ENCODE data around the gene LEFTY1. TPM values are rescaled to one million over a fixed set of nuclear protein-coding genes. Genes with fewer than 3 reads are reported as not detected.

LEFTY1 gene
- total and polyA plus RNA-seq, 2 of the 13 experiments (the other 11 are each of a cell fraction or from before 2014, with no cell fraction given), result 0.29 to 0.79 TPM

DNA sequence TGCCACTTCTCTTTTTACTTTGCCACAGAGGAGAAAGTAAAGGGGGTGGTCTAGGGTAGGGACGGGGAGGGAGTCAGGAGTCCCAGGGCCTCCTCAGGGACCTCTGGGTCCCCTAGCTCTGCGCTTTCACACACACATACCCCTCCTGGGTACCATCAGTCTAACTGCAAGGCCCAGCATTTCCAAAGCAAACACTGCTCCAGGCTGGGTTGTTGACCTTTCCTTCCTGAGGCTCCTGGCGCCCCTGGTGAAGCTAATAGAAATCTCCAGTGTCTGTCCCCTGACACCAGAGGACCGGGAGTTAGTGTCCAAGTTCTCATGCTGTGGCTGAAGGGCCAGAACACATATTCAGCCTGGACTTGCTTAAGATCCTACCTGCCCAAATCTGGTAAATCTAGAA is 10.7 kb downstream of the LEFTY1 start (continued):
- no peak for TF ChIP-seq MATR3 (CRISPR knock-in tag; IDR thresholded peaks at IDR 0.05)
- no peak for TF ChIP-seq LCORL (IDR thresholded peaks at IDR 0.05)
- no peak for TF ChIP-seq LCORL (CRISPR knock-in tag; IDR thresholded peaks at IDR 0.05)
- 0 out of 2 replicates have a peak, but pooled peaks have one; percentile 28 for TF ChIP-seq ZNF614 (CRISPR knock-in tag; IDR thresholded peaks at IDR 0.05; ENCODE audit: borderline replicate concordance)
- no peak for TF ChIP-seq ARNTL (CRISPR knock-in tag; IDR thresholded peaks at IDR 0.05)
- TF ChIP-seq, protein P1, sequence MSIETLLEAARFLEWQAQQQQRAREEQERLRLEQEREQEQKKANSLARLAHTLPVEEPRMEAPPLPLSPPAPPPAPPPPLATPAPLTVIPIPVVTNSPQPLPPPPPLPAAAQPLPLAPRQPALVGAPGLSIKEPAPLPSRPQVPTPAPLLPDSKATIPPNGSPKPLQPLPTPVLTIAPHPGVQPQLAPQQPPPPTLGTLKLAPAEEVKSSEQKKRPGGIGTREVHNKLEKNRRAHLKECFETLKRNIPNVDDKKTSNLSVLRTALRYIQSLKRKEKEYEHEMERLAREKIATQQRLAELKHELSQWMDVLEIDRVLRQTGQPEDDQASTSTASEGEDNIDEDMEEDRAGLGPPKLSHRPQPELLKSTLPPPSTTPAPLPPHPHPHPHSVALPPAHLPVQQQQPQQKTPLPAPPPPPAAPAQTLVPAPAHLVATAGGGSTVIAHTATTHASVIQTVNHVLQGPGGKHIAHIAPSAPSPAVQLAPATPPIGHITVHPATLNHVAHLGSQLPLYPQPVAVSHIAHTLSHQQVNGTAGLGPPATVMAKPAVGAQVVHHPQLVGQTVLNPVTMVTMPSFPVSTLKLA (IDR thresholded peaks at IDR 0.05), result no peak
- no peak for TF ChIP-seq EED (CRISPR knock-in tag; IDR thresholded peaks at IDR 0.05)
- TF ChIP-seq, protein P2, sequence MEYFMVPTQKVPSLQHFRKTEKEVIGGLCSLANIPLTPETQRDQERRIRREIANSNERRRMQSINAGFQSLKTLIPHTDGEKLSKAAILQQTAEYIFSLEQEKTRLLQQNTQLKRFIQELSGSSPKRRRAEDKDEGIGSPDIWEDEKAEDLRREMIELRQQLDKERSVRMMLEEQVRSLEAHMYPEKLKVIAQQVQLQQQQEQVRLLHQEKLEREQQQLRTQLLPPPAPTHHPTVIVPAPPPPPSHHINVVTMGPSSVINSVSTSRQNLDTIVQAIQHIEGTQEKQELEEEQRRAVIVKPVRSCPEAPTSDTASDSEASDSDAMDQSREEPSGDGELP (IDR thresholded peaks at IDR 0.05; ENCODE audit: borderline replicate concordance, low read depth), result 0 out of 2 replicates have a peak, but pooled peaks have one; percentile 5
- TF ChIP-seq PHB2 (IDR thresholded peaks at IDR 0.05; ENCODE audit: partially characterized antibody), result no peak
- TF ChIP-seq, protein P3, sequence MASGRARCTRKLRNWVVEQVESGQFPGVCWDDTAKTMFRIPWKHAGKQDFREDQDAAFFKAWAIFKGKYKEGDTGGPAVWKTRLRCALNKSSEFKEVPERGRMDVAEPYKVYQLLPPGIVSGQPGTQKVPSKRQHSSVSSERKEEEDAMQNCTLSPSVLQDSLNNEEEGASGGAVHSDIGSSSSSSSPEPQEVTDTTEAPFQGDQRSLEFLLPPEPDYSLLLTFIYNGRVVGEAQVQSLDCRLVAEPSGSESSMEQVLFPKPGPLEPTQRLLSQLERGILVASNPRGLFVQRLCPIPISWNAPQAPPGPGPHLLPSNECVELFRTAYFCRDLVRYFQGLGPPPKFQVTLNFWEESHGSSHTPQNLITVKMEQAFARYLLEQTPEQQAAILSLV (CRISPR knock-in tag; IDR thresholded peaks at IDR 0.05; ENCODE audit: borderline replicate concordance), result no peak
- no peak for TF ChIP-seq FOXA1 (IDR thresholded peaks at IDR 0.05)
- TF ChIP-seq FOXA1 (CRISPR knock-in tag; IDR thresholded peaks at IDR 0.05), result peak; percentile 85
- TF ChIP-seq ZFX (CRISPR knock-in tag; IDR thresholded peaks at IDR 0.05; ENCODE audit: low read depth), result peak; percentile 48; the same call in 1 of the 2 replicates
- TF ChIP-seq MIER2 (CRISPR knock-in tag; IDR thresholded peaks at IDR 0.05), result no peak
- no peak for TF ChIP-seq NFE2L1 (CRISPR knock-in tag; IDR thresholded peaks at IDR 0.05; ENCODE audit: borderline replicate concordance)
- TF ChIP-seq CBX1 (IDR thresholded peaks at IDR 0.05; ENCODE audit: low read depth), result no peak
- TF ChIP-seq, protein P4, sequence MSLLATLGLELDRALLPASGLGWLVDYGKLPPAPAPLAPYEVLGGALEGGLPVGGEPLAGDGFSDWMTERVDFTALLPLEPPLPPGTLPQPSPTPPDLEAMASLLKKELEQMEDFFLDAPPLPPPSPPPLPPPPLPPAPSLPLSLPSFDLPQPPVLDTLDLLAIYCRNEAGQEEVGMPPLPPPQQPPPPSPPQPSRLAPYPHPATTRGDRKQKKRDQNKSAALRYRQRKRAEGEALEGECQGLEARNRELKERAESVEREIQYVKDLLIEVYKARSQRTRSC (CRISPR knock-in tag; IDR thresholded peaks at IDR 0.05; ENCODE audit: low read depth), result no peak
- TF ChIP-seq, protein P5, sequence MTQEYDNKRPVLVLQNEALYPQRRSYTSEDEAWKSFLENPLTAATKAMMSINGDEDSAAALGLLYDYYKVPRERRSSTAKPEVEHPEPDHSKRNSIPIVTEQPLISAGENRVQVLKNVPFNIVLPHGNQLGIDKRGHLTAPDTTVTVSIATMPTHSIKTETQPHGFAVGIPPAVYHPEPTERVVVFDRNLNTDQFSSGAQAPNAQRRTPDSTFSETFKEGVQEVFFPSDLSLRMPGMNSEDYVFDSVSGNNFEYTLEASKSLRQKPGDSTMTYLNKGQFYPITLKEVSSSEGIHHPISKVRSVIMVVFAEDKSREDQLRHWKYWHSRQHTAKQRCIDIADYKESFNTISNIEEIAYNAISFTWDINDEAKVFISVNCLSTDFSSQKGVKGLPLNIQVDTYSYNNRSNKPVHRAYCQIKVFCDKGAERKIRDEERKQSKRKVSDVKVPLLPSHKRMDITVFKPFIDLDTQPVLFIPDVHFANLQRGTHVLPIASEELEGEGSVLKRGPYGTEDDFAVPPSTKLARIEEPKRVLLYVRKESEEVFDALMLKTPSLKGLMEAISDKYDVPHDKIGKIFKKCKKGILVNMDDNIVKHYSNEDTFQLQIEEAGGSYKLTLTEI (CRISPR knock-in tag; conservative IDR thresholded peaks at IDR 0.05), result no peak
- TF ChIP-seq, protein P6, sequence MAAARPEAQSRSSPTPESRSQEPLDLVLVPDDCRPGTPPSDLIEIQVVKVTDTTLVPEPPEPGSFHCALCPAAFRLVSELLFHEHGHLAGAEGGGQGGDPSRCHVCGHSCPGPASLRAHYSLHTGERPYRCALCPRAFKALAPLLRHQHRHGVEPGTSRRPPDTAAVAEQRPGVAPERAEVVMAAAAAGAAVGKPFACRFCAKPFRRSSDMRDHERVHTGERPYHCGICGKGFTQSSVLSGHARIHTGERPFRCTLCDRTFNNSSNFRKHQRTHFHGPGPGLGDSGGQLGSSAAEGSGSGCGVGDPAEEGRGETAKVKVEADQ (CRISPR knock-in tag; IDR thresholded peaks at IDR 0.05; ENCODE audit: borderline replicate concordance), result no peak; the same call in 1 of the 2 replicates
- TF ChIP-seq ZNF605 (CRISPR knock-in tag; IDR thresholded peaks at IDR 0.05), result no peak
- TF ChIP-seq NRL (CRISPR knock-in tag; IDR thresholded peaks at IDR 0.05; ENCODE audit: borderline replicate concordance), result no peak
- TF ChIP-seq ZNF670 (CRISPR knock-in tag; IDR thresholded peaks at IDR 0.05; ENCODE audit: borderline replicate concordance), result no peak
- no peak for TF ChIP-seq ELF4 (CRISPR knock-in tag; IDR thresholded peaks at IDR 0.05; ENCODE audit: borderline replicate concordance)
- TF ChIP-seq, protein P7, sequence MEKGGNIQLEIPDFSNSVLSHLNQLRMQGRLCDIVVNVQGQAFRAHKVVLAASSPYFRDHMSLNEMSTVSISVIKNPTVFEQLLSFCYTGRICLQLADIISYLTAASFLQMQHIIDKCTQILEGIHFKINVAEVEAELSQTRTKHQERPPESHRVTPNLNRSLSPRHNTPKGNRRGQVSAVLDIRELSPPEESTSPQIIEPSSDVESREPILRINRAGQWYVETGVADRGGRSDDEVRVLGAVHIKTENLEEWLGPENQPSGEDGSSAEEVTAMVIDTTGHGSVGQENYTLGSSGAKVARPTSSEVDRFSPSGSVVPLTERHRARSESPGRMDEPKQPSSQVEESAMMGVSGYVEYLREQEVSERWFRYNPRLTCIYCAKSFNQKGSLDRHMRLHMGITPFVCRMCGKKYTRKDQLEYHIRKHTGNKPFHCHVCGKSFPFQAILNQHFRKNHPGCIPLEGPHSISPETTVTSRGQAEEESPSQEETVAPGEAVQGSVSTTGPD (CRISPR knock-in tag; IDR thresholded peaks at IDR 0.05), result no peak
